ENCODE data around the gene MYO19.
A peak's percentile ranks its signal among the peaks of the same experiment; 100 is the strongest.

MYO19 gene

GRCh38 chr17:36553459-36553858, 18.8 kb upstream of the MYO19 start:
- peak overlapping the region; percentile 64 for H3K27ac Mint-ChIP-seq
- DNase-seq: no peak
- peaks cover 7% of the 10 kb centered on the region for H3K4me1 Mint-ChIP-seq
- no peaks in the 10 kb centered on the region for H3K27me3 Mint-ChIP-seq (ENCODE audit: low read depth, poor library complexity)
- H3K36me3 Mint-ChIP-seq (ENCODE audit: low read depth): peaks cover 45% of the 10 kb centered on the region
- H3K9me3 Mint-ChIP-seq: no peaks in the 10 kb centered on the region
- no peak for TF ChIP-seq CTCF (IDR thresholded peaks at IDR 0.05)
- H3K4me3 Mint-ChIP-seq: no peak overlapping the region

DNA sequence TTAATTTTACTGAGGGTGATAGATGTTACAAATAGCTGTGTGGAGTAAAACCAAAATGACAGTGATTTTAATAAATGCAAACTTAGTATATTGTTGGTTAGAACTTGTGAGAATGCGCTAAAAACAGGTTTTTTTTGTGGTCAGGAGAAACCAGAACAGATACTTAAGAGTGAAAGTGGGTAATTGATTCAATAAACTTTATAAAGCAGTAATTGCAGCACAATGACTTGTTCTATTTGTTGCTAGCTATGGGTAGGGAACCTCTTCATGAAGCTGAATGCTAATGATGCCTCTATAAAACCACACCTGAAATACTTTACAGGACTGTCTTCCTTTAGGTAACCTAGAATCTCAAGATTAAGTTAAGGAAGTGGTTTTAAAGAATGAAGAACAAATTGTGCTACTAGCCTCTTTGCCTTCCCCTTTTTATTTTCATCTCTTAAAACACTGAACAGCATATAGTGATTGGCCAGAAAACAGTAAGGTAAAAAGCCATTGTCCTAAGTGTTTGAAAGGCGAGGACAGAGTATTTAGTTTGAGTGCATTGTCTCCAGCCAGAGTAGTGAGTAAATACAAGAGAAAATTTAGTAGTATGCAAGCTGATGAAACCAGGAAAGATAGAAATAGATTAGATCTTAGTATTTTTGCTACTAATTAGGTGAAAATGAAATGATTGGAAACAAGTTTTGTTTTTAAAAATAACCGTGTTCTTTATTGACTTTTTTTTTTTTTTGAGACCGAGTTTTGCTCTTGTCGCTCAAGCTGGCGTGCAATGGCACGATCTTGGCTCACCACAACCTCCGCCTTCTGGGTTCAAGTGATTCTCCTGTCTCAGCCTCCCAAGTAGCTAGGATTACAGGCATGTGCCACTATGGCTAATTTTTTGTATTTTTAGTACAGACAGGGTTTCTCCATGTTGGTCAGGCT, 16.1 kb upstream of the MYO19 start:
- peaks cover 28% of the 10 kb centered on the region for H3K36me3 Mint-ChIP-seq (ENCODE audit: low read depth)
- no peaks in the 10 kb centered on the region for H3K9me3 Mint-ChIP-seq
- no peak for DNase-seq
- peak overlapping the region; percentile 16 for H3K27ac Mint-ChIP-seq
- TF ChIP-seq CTCF (IDR thresholded peaks at IDR 0.05): no peak
- no peaks in the 10 kb centered on the region for H3K27me3 Mint-ChIP-seq (ENCODE audit: low read depth, poor library complexity)
- H3K4me1 Mint-ChIP-seq: peaks cover 20% of the 10 kb centered on the region
- H3K4me3 Mint-ChIP-seq: no peak overlapping the region

GRCh38 chr17:36547776-36548175, 13.1 kb upstream of the MYO19 start:
- Mint-ChIP-seq H3K27me3 (ENCODE audit: low read depth, poor library complexity) (no peaks in the 10 kb centered on the region), H3K4me1 (peaks cover 29% of the 10 kb centered on the region), H3K9me3 (no peaks in the 10 kb centered on the region), H3K36me3 (ENCODE audit: low read depth) (peaks cover 19% of the 10 kb centered on the region), H3K27ac (peak overlapping the region; percentile 18), H3K4me3 (peak overlapping the region; percentile 94)
- DNase-seq: no peak
- no peak for TF ChIP-seq CTCF (IDR thresholded peaks at IDR 0.05)

- H3K9me3 Mint-ChIP-seq: no peaks in the 10 kb centered on the region
- peak overlapping the region; percentile 94 for H3K4me3 Mint-ChIP-seq
- peak overlapping the region; percentile 99 for H3K27ac Mint-ChIP-seq
- no peak for TF ChIP-seq CTCF (IDR thresholded peaks at IDR 0.05)
- no peak for DNase-seq
- H3K4me1 Mint-ChIP-seq: peaks cover 29% of the 10 kb centered on the region
- H3K27me3 Mint-ChIP-seq (ENCODE audit: low read depth, poor library complexity): no peaks in the 10 kb centered on the region
- peaks cover 19% of the 10 kb centered on the region for H3K36me3 Mint-ChIP-seq (ENCODE audit: low read depth)
Measured at GRCh38 chr17:36546418-36547093, 11.9 kb upstream of the MYO19 start.

DNA sequence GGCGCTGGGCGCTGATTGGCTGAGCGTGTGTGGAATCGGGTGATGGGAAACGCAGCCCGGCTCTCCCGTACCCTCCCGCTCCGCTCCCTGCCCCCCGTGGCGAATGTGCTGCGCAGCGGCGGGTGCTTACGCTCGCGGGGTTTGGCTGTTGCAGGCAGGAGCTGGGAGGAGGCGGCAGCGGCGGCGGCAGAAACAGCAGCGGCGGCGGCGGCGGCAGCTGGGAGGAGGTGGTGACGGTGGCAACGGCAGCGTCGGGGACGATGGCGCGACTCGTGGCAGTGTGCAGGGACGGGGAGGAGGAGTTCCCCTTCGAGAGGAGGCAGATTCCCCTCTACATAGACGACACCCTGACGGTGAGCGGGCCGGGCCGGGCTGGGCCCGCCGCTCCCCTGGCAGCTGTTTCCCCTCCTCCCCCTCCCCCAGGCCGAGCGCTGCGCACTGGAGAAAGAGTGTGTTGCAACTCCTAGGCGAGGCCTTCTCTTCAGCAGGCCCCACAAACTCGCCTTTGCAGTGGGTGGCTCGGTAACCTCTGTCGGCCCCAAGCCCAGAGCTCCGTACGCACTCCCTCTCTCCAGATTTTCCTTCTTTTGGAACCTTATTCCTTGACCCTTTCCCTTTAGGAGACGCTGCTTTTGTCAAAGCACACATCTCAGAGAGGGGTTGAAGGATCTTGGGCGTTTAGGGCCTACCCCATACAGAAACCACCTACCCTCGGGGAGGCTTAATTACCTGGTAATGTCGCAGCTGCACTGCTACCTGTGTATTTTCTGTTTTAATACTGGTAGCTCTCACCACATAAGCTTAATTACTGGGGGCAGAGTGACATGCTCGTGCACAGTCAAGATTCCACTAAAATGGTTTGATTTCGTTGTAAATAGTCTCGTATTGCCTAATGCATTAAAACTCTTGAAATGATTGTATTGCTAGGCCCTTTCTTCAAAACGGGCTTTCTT, 11.1 kb upstream of the MYO19 start:
- Mint-ChIP-seq H3K4me3 (peak overlapping the region; percentile 94), H3K27ac (peak overlapping the region; percentile 99), H3K27me3 (ENCODE audit: low read depth, poor library complexity) (no peaks in the 10 kb centered on the region), H3K4me1 (peaks cover 29% of the 10 kb centered on the region), H3K9me3 (no peaks in the 10 kb centered on the region), H3K36me3 (ENCODE audit: low read depth) (peaks cover 17% of the 10 kb centered on the region)
- TF ChIP-seq CTCF (IDR thresholded peaks at IDR 0.05): no peak
- peak; percentile 97 for DNase-seq

All from nephron progenitor cell (in vitro differentiated cells).